ENCODE results near the gene SH2D3C. TPM values are rescaled to one million over a fixed set of nuclear protein-coding genes. Genes with fewer than 3 reads are reported as not detected.

SH2D3C gene
- total RNA-seq, 1 donor from 2014 or later, result 2.0 TPM

DNA sequence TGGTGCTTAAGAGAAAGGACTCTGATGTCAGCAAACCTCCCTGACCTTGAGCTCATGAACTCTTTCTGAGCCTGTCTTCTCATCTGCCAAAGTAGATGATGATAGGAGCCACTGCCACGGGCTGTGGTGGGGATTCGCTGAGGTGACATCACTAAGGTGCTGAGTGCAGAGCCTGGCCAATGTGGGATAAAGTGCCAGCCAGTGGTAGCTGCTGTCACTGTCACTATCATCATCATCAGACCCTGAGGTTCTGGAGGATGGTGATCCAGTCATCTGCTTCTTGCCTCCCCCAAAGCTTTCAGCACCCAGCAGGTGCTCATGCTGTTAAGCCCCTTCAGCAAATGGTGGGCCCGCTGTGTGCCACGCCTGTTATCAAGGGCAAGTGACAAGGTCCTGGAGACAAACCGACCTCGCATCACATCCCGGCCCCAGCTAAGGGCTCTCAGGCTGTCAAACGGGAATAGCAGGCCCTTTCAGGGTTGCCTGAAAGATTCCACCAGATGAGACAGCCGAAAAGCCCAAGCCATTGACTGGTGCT, 30.6 kb upstream of the SH2D3C start:
- Mint-ChIP-seq H3K4me3 (ENCODE audit: low read depth) (no peak overlapping the region), H3K36me3 (ENCODE audit: insufficient read depth) (peaks cover 8% of the 10 kb centered on the region), H3K27me3 (no peaks in the 10 kb centered on the region), H3K4me1 (ENCODE audit: low read depth) (peaks cover 1% of the 10 kb centered on the region), H3K9me3 (ENCODE audit: low read depth) (no peaks in the 10 kb centered on the region), H3K27ac (no peak overlapping the region)
- TF ChIP-seq, protein P1, sequence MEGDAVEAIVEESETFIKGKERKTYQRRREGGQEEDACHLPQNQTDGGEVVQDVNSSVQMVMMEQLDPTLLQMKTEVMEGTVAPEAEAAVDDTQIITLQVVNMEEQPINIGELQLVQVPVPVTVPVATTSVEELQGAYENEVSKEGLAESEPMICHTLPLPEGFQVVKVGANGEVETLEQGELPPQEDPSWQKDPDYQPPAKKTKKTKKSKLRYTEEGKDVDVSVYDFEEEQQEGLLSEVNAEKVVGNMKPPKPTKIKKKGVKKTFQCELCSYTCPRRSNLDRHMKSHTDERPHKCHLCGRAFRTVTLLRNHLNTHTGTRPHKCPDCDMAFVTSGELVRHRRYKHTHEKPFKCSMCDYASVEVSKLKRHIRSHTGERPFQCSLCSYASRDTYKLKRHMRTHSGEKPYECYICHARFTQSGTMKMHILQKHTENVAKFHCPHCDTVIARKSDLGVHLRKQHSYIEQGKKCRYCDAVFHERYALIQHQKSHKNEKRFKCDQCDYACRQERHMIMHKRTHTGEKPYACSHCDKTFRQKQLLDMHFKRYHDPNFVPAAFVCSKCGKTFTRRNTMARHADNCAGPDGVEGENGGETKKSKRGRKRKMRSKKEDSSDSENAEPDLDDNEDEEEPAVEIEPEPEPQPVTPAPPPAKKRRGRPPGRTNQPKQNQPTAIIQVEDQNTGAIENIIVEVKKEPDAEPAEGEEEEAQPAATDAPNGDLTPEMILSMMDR (IDR thresholded peaks at IDR 0.05; ENCODE audit: unreplicated experiment), result no peak
- DNase-seq (ENCODE audit: low spot score, unreplicated experiment), result no peak

DNA sequence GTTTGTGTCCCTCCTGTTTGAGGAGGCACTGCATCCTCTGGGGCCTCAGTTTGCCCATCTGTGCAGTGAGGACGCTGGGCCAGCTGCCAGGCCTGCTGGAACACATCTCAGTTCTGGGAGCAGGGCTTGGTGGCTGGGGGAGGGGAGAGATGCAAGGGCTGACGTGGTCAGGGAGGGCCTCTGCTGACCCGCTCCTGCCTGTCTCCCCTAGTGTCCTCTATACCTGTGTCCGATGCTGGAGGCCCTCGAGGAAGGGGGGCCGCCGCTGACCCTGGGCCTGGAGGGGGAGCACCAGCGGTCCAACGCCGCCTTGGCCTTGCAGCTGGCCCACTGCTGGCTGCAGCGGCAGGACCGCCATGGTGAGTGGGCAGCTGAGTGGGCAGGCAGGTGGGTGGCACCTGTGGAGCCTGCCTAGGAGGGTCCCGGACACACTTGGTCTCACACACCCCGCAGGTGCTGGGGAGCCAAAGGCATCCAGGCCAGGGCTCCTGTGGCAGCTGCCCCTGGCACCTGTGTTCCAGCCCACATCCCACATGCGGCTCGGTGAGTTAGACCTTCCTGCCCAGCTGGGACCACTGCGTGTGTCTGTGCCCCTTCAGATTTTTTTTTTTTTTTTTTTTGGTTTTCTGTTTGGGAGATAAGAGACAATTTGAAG, 30.0 kb upstream of the SH2D3C start:
- no peaks in the 10 kb centered on the region for H3K9me3 Mint-ChIP-seq (ENCODE audit: low read depth)
- H3K27ac Mint-ChIP-seq, result no peak overlapping the region
- TF ChIP-seq, protein P1 (IDR thresholded peaks at IDR 0.05; ENCODE audit: unreplicated experiment), result no peak
- H3K4me1 Mint-ChIP-seq (ENCODE audit: low read depth), result peaks cover 4% of the 10 kb centered on the region
- H3K36me3 Mint-ChIP-seq (ENCODE audit: insufficient read depth), result peaks cover 8% of the 10 kb centered on the region
- H3K4me3 Mint-ChIP-seq (ENCODE audit: low read depth), result no peak overlapping the region
- H3K27me3 Mint-ChIP-seq, result no peaks in the 10 kb centered on the region
- DNase-seq (ENCODE audit: low spot score, unreplicated experiment), result no peak

DNA sequence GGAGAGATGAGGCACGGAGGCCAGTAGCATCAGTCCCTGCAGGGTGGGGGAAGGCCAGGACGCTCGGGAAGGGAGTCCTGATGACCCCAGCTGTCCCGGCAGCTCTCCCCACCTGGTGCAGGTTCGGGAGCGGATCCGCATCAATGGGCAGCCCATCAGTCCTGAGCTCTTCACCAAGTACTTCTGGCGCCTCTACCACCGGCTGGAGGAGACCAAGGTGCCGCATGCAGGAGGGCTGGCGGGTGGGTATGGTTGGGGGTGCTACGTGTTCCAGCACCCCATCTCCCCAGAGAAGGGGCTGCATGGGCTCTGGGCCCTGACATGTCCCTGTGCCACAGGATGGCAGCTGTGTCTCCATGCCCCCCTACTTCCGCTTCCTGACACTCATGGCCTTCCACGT, 28.4 kb upstream of the SH2D3C start:
- Mint-ChIP-seq H3K36me3 (ENCODE audit: insufficient read depth) (peaks cover 8% of the 10 kb centered on the region), H3K9me3 (ENCODE audit: low read depth) (no peaks in the 10 kb centered on the region), H3K4me3 (ENCODE audit: low read depth) (no peak overlapping the region), H3K27me3 (no peaks in the 10 kb centered on the region), H3K4me1 (ENCODE audit: low read depth) (peaks cover 8% of the 10 kb centered on the region), H3K27ac (no peak overlapping the region)
- DNase-seq (ENCODE audit: low spot score, unreplicated experiment), result no peak
- TF ChIP-seq, protein P1 (IDR thresholded peaks at IDR 0.05; ENCODE audit: unreplicated experiment), result no peak

DNA sequence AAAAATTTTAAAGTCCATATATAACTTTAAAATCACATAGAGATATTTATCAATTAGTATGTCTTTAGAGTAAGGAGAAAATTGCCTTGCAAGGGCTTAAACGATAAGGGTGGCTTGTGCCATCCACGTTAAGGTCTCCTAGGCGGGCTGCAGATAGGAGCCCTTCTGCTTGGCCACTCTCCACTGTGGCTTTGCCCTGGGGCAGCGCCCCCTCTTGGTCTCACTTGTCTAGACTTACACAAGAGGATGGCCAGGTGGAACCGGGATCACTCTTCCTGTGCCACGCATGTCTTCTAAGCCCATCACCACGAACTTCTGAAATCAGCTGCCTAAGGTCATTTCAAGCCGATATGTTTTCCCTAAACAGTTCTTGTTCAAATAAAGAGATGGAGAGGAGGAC, 27.2 kb upstream of the SH2D3C start:
- H3K4me1 Mint-ChIP-seq (ENCODE audit: low read depth), result peaks cover 9% of the 10 kb centered on the region
- no peak overlapping the region for H3K27ac Mint-ChIP-seq
- H3K4me3 Mint-ChIP-seq (ENCODE audit: low read depth), result no peak overlapping the region
- H3K36me3 Mint-ChIP-seq (ENCODE audit: insufficient read depth), result peaks cover 8% of the 10 kb centered on the region
- TF ChIP-seq, protein P1 (IDR thresholded peaks at IDR 0.05; ENCODE audit: unreplicated experiment), result peak; percentile 52
- DNase-seq (ENCODE audit: low spot score, unreplicated experiment), result no peak
- H3K9me3 Mint-ChIP-seq (ENCODE audit: low read depth), result no peaks in the 10 kb centered on the region
- H3K27me3 Mint-ChIP-seq, result no peaks in the 10 kb centered on the region

DNA sequence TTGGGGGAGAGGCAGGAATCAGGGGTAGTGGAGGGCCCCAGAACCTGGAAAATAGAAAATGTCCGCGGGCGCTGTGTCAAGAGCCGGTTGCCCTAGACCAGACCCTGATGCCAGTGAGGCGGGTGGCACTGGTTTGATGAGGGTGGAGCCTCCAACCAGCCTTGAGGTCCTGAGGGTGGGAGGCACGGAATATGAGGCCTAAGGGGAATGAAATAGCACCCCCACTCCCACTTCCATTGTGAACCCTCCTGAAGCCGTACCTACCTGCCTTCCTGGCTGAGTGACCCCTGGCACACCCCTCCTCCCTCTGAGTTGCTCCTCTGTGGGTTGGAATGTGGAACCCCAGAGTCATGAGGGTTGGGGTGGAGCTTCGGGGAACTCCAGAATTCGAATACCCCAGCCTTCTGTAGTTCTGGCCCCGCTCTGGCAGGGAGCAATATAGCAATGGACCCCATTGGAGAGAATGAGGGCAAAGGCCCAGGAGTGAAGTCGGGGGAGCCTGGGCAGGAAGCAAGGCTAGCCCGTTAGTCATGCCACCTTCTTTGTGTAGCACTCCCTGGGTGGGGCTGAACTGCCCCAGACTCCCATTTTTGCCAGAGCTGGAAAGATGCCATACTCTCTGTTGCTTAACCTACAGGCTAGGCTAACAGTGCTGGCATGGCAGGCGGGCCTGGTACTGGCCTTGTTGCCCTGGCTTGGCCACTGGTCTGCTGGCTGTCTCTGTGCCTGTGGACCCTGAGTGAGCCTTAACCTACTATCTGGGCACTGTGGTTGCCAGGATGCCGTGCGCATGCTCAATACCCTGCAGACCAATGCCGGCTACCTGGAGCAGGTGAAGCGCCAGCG, 25.3 kb upstream of the SH2D3C start:
- Mint-ChIP-seq H3K4me3 (ENCODE audit: low read depth) (peak overlapping the region; percentile 96), H3K4me1 (ENCODE audit: low read depth) (peaks cover 10% of the 10 kb centered on the region), H3K27ac (peak overlapping the region; percentile 98), H3K36me3 (ENCODE audit: insufficient read depth) (peaks cover 8% of the 10 kb centered on the region), H3K9me3 (ENCODE audit: low read depth) (no peaks in the 10 kb centered on the region), H3K27me3 (no peaks in the 10 kb centered on the region)
- TF ChIP-seq, protein P1 (IDR thresholded peaks at IDR 0.05; ENCODE audit: unreplicated experiment), result no peak
- DNase-seq (ENCODE audit: low spot score, unreplicated experiment), result no peak
